Smooth muscle cell (in vitro differentiated cells): ENCODE results near the gene JOSD2. TPM values are rescaled to one million over a fixed set of nuclear protein-coding genes. Genes with fewer than 3 reads are reported as not detected.
"Not testable (repeated sequence)": the region's sequence is repeated elsewhere in the genome, so short reads cannot be mapped to it uniquely, and the experiment has no call there.

Experiments used
- DNase-seq: peaks from one replicate; lab custom pipeline; 2025; ENCODE audit not compliant: unreplicated experiment; lab: John Stamatoyannopoulos, UW
- H2AFZ ChIP-seq: fragments of 200-600 bp; sonication (generic); 2 replicates; pipeline ENCODE4 v1.6.0; 2016; ENCODE audit warnings: antibody characterized with exemption, low read depth, mild to moderate bottlenecking
- H3F3A ChIP-seq: fragments of 200-600 bp; sonication (generic); 2 replicates; pipeline ENCODE4 v1.6.0; 2017; ENCODE audit warnings: antibody characterized with exemption, low read depth
- H3K27ac ChIP-seq: fragments of 200-600 bp; sonication (generic); 2 replicates; pipeline ENCODE4 v1.5.1; 2016; ENCODE audit warnings: low read depth, mild to moderate bottlenecking
- H3K27me3 ChIP-seq: fragments of 200-600 bp; sonication (generic); 2 replicates; pipeline ENCODE4 v1.6.1; 2016; ENCODE audit warnings: low read depth, mild to moderate bottlenecking
- H3K36me3 ChIP-seq: fragments of 200-600 bp; sonication (generic); 2 replicates; pipeline ENCODE4 v1.5.1; 2016; ENCODE audit warnings: low read depth
- H3K4me1 ChIP-seq: fragments of 200-600 bp; sonication (generic); 2 replicates; pipeline ENCODE4 v1.5.1; 2016; ENCODE audit warnings: low read depth
- H3K4me2 ChIP-seq: fragments of 200-600 bp; sonication (generic); 2 replicates; pipeline ENCODE4 v1.6.0; 2016; ENCODE audit warnings: mild to moderate bottlenecking
- H3K4me3 ChIP-seq: fragments of 200-600 bp; sonication (generic); 2 replicates; pipeline ENCODE4 v1.5.1; 2016; ENCODE audit warnings: mild to moderate bottlenecking
- H3K79me2 ChIP-seq: fragments of 200-600 bp; sonication (generic); 2 replicates; pipeline ENCODE4 v1.6.0; 2016; ENCODE audit warnings: low read depth, mild to moderate bottlenecking
- H3K9ac ChIP-seq: fragments of 200-600 bp; sonication (generic); 2 replicates; pipeline ENCODE4 v1.6.0; 2016; ENCODE audit warnings: low read depth
- H3K9me3 ChIP-seq: fragments of 200-600 bp; sonication (generic); replicated peaks from 2 replicates; pipeline ENCODE4 v1.5.1; 2016; ENCODE audit warnings: low read depth
- H4K20me1 ChIP-seq: fragments of 200-600 bp; sonication (generic); 2 replicates; pipeline ENCODE4 v1.6.0; 2016; ENCODE audit warnings: low read depth
- WGBS: methylation state at CpG from one replicate; pipeline ENCODE4 v1.1.7; 2016; ENCODE audit warnings: low lambda C conversion rate; 5-methylcytosine and 5-hydroxymethylcytosine counted together
- polyA plus RNA-seq: library from polyadenylated mRNA; unstranded; fragments of >200 nt; fragmentation: Nextera tagmentation; extraction: Ambion mirVana; gene quantifications from 2 replicates; pipeline ENCODE4 v1.2.1, GENCODE V29; 2016
- total RNA-seq: library from RNA; depleted of rRNA; stranded (reverse); fragments of >200 nt; gene quantifications from 2 replicates; pipeline ENCODE4 v1.2.3, GENCODE V29; 2014
- TF ChIP-seq, protein P1 (sequence below): fragments of 200-600 bp; sonication (generic); IDR thresholded peaks from 2 replicates; pipeline ENCODE4 v1.5.1; 2017; ENCODE audit warnings: borderline replicate concordance, mild to moderate bottlenecking, antibody characterized with exemption; ENCODE audit not compliant: insufficient read depth, poor library complexity, severe bottlenecking

Gene JOSD2
- total and polyA plus RNA-seq, 2 experiments from 2014 or later = 17.1 to 77.6 TPM

DNA sequence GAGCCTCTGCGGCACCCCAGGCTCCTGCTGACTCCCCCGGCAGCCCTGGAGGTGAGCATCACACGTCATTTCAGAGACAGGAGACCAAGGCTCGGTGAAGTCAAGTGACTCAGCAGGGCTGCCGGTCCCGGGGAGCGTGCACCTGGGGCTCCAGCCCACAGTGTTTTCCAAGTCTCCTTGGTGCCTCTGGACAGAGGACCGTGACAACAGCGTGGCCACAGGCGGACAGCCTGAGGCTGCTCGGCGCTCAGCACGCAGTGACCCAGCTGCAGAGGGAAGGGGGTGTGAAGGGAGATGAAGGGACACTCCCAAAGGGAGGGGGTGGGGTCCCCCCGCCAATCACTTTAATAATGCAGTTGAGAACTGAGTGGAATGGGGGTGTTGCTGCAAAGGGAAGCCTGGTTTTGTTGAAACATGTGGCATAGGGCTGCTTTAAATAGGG is 20.2 kb upstream of the JOSD2 start:
- DNase-seq = no peak
- Histone ChIP-seq H3K9me3 (peaks cover 3% of the 10 kb centered on the region), H3K9ac (no peak overlapping the region), H3K4me2 (no peak overlapping the region), H3K36me3 (no peaks in the 10 kb centered on the region), H3K4me3 (no peak overlapping the region), H3K27me3 (no peaks in the 10 kb centered on the region), H2AFZ (no peak overlapping the region), H3K79me2 (no peaks in the 10 kb centered on the region), H3K4me1 (no peaks in the 10 kb centered on the region), H3F3A (no peaks in the 10 kb centered on the region), H3K27ac (no peak overlapping the region), H4K20me1 (no peaks in the 10 kb centered on the region)
- TF ChIP-seq, protein P1, sequence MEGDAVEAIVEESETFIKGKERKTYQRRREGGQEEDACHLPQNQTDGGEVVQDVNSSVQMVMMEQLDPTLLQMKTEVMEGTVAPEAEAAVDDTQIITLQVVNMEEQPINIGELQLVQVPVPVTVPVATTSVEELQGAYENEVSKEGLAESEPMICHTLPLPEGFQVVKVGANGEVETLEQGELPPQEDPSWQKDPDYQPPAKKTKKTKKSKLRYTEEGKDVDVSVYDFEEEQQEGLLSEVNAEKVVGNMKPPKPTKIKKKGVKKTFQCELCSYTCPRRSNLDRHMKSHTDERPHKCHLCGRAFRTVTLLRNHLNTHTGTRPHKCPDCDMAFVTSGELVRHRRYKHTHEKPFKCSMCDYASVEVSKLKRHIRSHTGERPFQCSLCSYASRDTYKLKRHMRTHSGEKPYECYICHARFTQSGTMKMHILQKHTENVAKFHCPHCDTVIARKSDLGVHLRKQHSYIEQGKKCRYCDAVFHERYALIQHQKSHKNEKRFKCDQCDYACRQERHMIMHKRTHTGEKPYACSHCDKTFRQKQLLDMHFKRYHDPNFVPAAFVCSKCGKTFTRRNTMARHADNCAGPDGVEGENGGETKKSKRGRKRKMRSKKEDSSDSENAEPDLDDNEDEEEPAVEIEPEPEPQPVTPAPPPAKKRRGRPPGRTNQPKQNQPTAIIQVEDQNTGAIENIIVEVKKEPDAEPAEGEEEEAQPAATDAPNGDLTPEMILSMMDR = no peak
- 82% methylated on average over 9 of the region's 14 CpGs for WGBS

DNA sequence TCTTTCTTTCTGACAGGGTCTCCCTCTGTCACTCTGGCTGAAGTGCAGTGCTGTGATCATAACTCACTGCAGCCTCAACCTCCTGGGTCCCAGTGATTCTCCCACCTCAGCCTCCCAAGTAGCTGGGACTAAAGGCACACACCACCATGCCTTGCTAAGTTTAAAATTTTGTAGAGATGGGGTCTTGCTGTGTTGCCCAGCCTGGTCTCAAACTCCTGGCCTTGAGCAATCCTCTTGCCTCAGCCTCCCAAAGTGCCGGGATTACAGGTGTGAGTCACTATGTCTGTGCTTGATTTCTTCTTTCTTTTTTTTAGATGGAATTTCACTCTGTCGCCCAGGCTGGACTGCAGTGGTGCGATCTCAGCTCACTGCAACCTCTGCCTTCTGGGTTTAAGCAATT is 17.1 kb upstream of the JOSD2 start:
- H3F3A ChIP-seq, H3K9ac ChIP-seq, H3K9me3 ChIP-seq, H2AFZ ChIP-seq, H3K4me2 ChIP-seq, H3K4me1 ChIP-seq, H3K27me3 ChIP-seq, H3K79me2 ChIP-seq, H3K4me3 ChIP-seq, H3K36me3 ChIP-seq, H3K27ac ChIP-seq, H4K20me1 ChIP-seq, DNase-seq: not testable (repeated sequence)
- WGBS = 89% methylated on average over 3 of the region's 3 CpGs

DNA sequence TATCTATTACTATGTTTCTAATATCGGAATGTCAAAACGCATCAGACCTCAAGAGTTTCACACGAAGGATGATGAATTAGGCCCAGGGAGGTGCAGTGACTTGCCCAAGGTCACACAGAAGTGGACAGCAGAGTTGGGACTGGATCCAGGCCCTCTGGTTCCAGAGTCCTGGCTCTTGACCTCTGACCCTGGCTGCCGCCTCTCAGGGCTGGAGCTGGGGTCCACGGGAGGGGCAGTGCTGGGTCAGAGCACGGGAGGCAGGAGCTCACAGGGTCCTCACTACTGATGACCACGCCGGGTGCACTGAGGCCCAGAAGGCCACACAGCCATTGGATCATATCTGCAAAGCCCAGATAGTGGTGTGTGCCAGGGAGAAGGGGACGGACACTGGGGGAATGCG is 11.9 kb upstream of the JOSD2 start:
- TF ChIP-seq, protein P1 = no peak
- 90% methylated on average over 10 of the region's 10 CpGs for WGBS

DNA sequence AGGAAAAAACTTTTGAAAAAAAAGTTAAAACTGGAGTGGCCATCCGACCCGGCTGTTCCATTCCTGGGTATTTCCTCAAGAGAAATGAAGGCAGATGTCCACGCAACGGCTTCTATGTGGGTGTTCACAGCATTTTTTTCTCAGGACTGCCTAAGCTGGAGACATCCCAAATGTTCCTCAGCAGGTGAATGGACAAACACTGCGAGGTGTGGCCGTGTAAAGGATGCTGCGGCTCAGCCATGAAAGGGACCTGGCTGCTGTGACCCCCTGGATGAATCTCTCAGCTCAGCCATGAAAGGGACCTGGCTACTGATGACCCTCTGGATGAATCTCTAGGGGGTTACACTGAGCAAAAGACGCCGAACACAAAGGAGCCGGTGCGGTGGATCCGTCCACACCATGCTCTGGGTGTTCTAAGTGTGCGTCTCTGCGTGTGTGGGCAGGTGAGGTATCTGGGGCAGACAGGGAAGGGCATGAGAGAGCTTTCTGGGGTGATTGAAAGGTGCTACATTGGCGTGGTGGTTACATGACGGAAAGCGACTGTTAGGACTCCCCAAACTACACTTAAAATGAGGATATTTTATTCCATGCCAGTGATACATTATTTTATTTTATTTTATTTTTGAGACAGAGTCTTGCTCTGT is 10.0 kb upstream of the JOSD2 start:
- 93% methylated on average over 17 of the region's 17 CpGs for WGBS
- no peaks in the 10 kb centered on the region for H3K4me1 ChIP-seq
- H3K4me2 ChIP-seq = no peak overlapping the region
- no peak overlapping the region for H3K4me3 ChIP-seq
- no peaks in the 10 kb centered on the region for H4K20me1 ChIP-seq
- H3K27ac ChIP-seq = no peak overlapping the region
- no peaks in the 10 kb centered on the region for H3F3A ChIP-seq
- no peak overlapping the region for H2AFZ ChIP-seq
- H3K27me3 ChIP-seq = no peaks in the 10 kb centered on the region
- no peaks in the 10 kb centered on the region for H3K79me2 ChIP-seq
- DNase-seq = no peak
- no peaks in the 10 kb centered on the region for H3K36me3 ChIP-seq
- TF ChIP-seq, protein P1 = no peak
- no peaks in the 10 kb centered on the region for H3K9me3 ChIP-seq
- no peak overlapping the region for H3K9ac ChIP-seq

More for the DNA sequence above, 11.9 kb upstream of the JOSD2 start:
- no peak overlapping the region for H3K9ac ChIP-seq
- H3K27me3 ChIP-seq = no peaks in the 10 kb centered on the region
- no peak overlapping the region for H3K4me3 ChIP-seq
- H3K36me3 ChIP-seq = no peaks in the 10 kb centered on the region
- no peak overlapping the region for H3K4me2 ChIP-seq
- H3K9me3 ChIP-seq = no peaks in the 10 kb centered on the region
- H3K4me1 ChIP-seq = no peaks in the 10 kb centered on the region
- H3F3A ChIP-seq = no peaks in the 10 kb centered on the region
- no peak for DNase-seq
- H2AFZ ChIP-seq = no peak overlapping the region
- H3K27ac ChIP-seq = no peak overlapping the region
- no peaks in the 10 kb centered on the region for H3K79me2 ChIP-seq
- no peaks in the 10 kb centered on the region for H4K20me1 ChIP-seq
